ENCODE measurements around the gene CTNNA3.
"Not testable (repeated sequence)": the region's sequence is repeated elsewhere in the genome, so short reads cannot be mapped to it uniquely, and the experiment has no call there.

CTNNA3 gene

DNA sequence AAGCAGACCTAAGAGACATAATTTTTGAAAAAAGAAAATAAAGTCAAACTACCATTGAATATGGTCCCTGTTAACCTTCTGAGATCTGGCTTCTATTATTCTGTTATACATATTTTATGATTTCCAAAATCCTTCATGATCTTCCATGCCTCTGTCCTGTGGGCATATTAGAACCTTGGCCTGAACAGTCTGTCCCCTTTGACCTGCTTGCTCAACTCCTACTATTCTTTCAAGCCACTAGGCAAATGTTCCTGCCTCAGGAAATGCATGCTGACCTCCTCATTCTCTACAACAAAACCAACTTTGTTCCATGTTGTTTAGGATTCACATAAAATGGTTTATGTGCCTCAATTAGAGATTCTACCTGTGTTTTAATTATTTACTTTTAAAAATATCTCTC lies 1315.0 kb downstream of the CTNNA3 start:
- no peak overlapping the region for H3K4me3 ChIP-seq (ENCODE audit: low read depth, low read length)
- no peak for TF ChIP-seq CTCF (IDR thresholded peaks at IDR 0.05; ENCODE audit: low read depth, low read length)

DNA sequence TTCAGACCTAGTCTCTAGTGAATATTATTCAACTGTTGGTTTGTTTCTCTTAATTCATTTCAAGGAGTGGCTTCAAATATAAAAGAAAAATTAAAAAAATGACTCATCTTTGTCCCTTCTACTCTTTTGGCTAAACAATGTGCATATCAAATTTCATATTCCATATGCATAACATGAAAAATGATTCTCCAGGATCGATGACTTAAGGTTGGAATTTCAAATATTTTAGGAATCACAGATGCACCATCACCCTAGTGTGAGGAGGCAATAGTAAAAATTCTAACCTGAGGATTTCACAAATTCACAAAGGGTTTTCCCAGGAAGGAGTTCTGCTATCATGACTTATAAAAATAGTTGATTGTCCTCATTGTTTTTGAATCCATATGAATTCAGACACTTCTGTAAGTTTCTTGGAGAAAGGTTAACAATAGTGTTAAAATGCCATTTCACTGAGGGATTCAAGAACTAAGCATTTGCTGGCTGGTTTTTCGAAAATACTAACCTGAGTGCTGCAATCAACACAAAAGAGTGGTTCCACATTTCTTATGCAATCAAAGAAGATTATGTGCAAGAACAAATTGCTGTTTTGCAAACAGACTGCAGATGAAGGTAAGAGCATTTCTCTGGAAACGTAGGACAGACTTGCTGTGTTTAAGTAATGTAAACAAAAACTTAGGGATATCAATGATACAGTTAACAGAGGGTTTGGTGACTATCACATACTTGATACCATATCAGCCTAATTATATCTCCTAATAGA lies 1317.7 kb downstream of the CTNNA3 start:
- H3K4me3 ChIP-seq (ENCODE audit: low read depth, low read length) = no peak overlapping the region
- TF ChIP-seq CTCF (IDR thresholded peaks at IDR 0.05; ENCODE audit: low read depth, low read length) = no peak

- no peak for TF ChIP-seq CTCF (IDR thresholded peaks at IDR 0.05; ENCODE audit: low read depth, low read length)
- H3K4me3 ChIP-seq (ENCODE audit: low read depth, low read length) = no peak overlapping the region
Observed at GRCh38 chr10:66368146-66368545, 1327.8 kb downstream of the CTNNA3 start.

DNA sequence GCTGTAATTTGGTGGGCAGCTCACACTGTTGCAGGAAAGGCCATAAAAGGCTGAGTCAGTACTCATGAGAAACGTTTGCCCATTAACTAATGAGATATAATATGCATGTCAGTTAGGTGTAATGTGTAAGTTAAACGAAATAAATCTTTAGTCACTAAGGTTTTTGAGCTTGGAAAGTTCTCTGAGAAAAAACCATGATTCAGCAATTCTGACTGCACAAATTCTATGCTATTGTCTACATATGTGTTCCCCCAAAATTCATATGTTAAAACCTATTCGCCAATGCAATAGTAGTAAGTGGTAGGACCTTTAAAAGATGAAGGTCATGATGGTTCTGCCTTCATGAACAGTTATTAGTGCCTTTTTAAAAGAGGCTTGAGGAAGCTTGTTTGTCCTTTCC lies 1329.8 kb downstream of the CTNNA3 start:
- no peak overlapping the region for H3K4me3 ChIP-seq (ENCODE audit: low read depth, low read length)
- no peak for TF ChIP-seq CTCF (IDR thresholded peaks at IDR 0.05; ENCODE audit: low read depth, low read length)

DNA sequence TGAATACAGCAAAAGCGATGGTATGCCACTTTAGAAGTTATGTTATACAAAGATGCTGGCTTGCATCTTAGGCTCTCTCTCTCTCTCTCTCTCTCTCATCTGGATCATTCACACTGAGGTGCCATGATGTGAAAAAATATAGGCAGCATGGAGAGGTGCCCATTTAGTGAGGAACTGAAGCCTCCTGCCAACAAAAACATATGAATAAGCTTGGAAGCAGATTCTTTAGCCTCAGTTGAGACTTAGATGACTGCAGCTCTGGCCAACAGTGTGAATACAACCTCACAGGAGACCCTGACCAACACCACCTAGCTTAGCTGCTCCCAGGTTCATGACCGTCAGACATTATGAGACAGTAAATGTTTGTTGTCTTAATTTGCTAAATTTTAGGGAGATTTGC lies 1330.3 kb downstream of the CTNNA3 start:
- no peak overlapping the region for H3K4me3 ChIP-seq (ENCODE audit: low read depth, low read length)
- TF ChIP-seq CTCF (IDR thresholded peaks at IDR 0.05; ENCODE audit: low read depth, low read length) = no peak

- no peak for TF ChIP-seq CTCF (IDR thresholded peaks at IDR 0.05; ENCODE audit: low read depth, low read length)
Observed at GRCh38 chr10:66362522-66362921, 1333.5 kb downstream of the CTNNA3 start.

DNA sequence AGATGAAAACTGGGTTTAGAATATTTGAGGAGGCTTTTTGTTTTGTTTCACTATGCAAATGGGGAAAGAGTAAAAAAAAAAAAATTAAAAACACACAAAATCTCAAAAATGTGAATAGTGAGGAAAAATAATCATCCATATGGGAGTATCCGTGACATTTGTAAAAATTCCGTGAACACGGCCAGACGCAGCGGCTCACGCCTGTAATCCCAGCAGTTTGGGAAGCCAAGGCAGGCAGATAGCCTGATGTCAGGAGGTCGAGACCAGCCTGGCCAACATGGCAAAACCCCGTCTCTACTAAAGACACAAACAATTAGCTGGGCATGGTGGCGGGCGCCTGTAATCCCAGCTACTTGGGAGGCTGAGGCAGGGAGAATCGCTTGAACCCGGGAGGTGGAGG lies 1342.2 kb downstream of the CTNNA3 start:
- not testable (repeated sequence) for H3K4me3 ChIP-seq (ENCODE audit: low read depth, low read length)

More at GRCh38 chr10:66362522-66362921, 1333.5 kb downstream of the CTNNA3 start:
- H3K4me3 ChIP-seq (ENCODE audit: low read depth, low read length) = no peak overlapping the region

- no peak for TF ChIP-seq CTCF (IDR thresholded peaks at IDR 0.05; ENCODE audit: low read depth, low read length)
Observed at GRCh38 chr10:66353422-66353821, 1342.6 kb downstream of the CTNNA3 start.

More at GRCh38 chr10:66353422-66353821, 1342.6 kb downstream of the CTNNA3 start:
- H3K4me3 ChIP-seq (ENCODE audit: low read depth, low read length) = no peak overlapping the region
